Effector memory CD4-positive, alpha-beta T cell (primary cell): ENCODE measurements around the gene MAFG.

Source experiments
- DNase-seq, 3 donors: peaks; one replicate each; pipeline ENCODE4 v3.0.0-alpha.2; 2020
- H3K27ac ChIP-seq: 2 replicates; pipeline ENCODE4 v1.7.0; 2013; ENCODE audit warnings: mild to moderate bottlenecking, low read length, moderate library complexity; ENCODE audit not compliant: insufficient read depth, poor library complexity, severe bottlenecking
- H3K27me3 ChIP-seq: replicated peaks from 2 replicates; pipeline ENCODE4 v1.7.0; 2013; ENCODE audit warnings: mild to moderate bottlenecking, low read length; ENCODE audit not compliant: insufficient read depth, control insufficient read depth, poor library complexity, severe bottlenecking
- H3K36me3 ChIP-seq: 2 replicates; pipeline ENCODE4 v1.7.0; 2013; ENCODE audit warnings: mild to moderate bottlenecking, low read length, moderate library complexity; ENCODE audit not compliant: control insufficient read depth, insufficient read depth
- H3K4me1 ChIP-seq: 2 replicates; pipeline ENCODE4 v1.7.0; 2013; ENCODE audit warnings: low read length, mild to moderate bottlenecking; ENCODE audit not compliant: control insufficient read depth, insufficient read depth, poor library complexity, severe bottlenecking
- H3K4me3 ChIP-seq: 2 replicates; pipeline ENCODE4 v1.7.0; 2013; ENCODE audit warnings: low read length, low read depth, mild to moderate bottlenecking; ENCODE audit not compliant: insufficient read depth, poor library complexity, severe bottlenecking
- H3K9me3 ChIP-seq: 2 replicates; pipeline ENCODE4 v1.7.0; 2013; ENCODE audit warnings: mild to moderate bottlenecking, low read length, moderate library complexity; ENCODE audit not compliant: control insufficient read depth

Gene MAFG

DNA sequence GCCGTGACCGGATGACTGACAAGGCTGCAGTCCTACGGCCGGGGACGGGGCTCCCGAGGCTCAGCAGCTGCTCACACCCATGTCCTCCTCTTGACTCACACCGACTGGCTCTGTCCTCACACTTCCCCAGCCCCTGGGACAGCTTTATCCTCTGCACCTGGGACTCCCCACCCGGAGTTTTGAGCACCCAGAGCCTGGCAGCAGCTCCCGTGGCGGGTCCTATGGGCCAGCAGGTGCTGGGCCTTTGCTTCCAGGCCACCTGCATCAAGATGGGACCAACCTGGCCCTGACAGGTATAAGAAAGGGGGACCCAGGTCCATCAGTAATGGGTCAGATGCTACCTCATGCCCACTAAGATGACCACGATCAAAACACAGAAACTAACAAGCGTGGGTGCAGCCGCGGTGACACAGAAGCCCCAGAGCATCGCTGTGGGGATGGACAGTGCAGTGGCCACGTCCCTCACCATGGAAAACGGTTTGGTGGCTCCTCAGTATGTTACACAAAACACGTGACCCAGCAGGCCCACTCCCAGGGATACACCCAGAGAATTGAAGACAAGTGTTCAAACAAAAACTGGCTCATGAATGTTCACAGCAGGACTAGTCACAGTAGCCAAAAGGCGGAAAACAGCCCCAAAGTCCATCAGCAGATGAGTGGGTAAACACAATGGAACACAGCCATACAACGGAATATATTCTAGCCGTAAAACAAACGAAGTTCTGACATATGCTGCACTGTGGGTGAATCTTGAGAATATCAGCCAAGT is 36.7 kb upstream of the MAFG start:
- Histone ChIP-seq H3K36me3 (no peaks in the 10 kb centered on the region), H3K4me3 (no peak overlapping the region), H3K27me3 (peaks cover 25% of the 10 kb centered on the region), H3K9me3 (no peaks in the 10 kb centered on the region), H3K27ac (no peak overlapping the region), H3K4me1 (peaks cover 29% of the 10 kb centered on the region)
- DNase-seq, result no peak

DNA sequence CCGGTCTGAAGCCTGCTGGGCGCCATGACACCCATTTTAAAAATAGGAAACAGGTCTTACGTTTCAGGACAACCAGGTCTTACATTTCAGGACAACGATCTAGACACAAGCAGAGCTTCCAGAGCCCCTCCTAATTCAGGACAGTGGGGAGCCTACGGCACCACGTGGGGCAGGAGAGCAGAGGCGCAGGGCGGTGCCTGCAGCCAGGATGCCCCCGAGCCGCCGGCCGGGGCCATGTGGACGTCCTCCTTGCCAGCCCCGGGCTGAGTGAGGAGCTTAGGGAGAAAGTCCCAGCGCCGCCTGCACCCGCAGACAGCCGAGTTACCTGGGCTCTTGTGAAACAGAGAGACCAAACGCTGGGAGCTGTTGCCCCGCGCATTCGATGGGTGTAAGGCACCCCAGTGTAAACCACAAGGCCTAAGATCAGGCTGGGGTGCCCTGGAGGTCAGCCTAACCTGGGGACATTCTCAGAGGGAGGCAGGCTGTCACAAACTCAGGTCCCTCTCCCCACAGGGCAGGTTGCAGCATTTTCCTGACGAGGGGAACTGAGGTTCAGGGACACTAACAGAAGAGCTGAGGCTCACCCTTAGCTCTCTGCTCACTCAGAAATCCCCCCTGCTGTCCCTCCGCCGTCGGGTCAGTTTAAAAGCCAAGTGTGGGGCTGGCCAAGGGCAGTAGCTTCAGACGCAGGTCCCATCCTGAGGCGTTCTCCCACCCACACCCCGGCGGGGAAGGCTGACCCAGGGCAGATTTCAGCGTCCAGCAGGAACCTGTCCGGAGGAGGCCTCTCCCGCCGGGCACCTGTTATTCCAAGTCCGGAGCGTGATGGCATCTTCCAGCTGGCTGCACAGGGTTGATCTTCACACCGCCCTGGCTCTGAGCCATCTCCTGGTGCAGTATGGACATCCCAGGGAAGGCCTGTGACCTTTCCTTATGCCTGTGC is 35.2 kb upstream of the MAFG start:
- Histone ChIP-seq H3K4me3 (no peak overlapping the region), H3K9me3 (no peaks in the 10 kb centered on the region), H3K27ac (no peak overlapping the region), H3K36me3 (no peaks in the 10 kb centered on the region), H3K4me1 (peaks cover 26% of the 10 kb centered on the region), H3K27me3 (peaks cover 32% of the 10 kb centered on the region)
- DNase-seq, result no peak

DNA sequence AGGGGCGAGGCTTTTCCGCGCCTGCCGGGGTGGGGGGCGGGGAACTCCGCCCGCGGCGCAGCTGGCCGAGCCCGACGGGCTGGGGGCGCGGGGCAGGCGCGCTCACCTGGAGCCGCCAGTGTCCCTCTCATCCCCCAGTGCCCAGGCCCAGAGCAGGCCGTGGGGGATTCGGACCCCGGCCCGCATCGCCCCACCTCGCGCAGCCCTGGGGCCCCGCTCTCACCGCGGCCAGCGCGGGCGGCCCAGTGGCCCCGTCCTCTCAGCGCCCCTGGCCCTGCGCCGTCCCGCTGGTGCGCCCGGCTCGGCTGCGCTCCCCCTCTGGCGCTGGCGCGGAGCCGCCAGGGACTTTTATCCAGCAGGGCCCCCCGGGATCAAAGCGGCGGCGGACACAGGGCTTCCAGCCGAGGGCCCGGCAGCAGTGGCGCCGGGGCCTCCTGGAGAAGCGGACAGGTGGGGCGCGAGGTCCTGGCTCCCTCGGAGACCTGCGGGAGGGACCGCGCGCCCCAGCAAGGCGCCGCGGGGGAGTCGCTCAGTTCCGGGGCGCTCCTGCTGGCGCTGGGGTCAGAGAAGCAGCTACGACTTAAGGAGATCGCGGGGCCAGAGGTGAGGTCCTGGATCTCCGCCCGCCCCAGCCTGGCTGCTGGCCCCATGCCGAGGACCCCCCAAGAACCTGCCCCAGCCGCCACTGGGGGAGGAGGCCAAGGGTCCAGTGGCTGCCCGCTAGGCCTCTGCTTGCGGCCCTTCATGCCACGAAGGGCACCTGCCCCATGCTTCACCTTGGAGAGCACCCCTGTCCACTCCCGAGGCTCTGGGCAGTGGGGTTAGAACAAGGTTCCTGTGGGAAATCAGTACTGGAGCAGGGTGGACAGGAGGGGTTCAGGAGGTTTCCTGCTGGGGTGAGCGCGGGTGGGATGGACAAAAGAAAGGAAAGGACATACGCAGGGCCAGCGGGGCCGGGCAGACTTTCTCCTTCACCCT is 34.3 kb upstream of the MAFG start:
- H3K27me3 ChIP-seq, result peaks cover 35% of the 10 kb centered on the region

GRCh38 chr17:81961087-81961511 is 33.6 kb upstream of the MAFG start, which contains the start of gene NOTUM:
Gene NOTUM (minus strand): TSS chr17:81961187. CDS start chr17:81960909, 278 bp downstream.
- Histone ChIP-seq H3K4me3 (peak within 1 kb of the TSS; percentile 45), H3K27ac (no peak within 1 kb of the TSS), H3K36me3 (no peaks in the 10 kb centered on the region), H3K4me1 (peaks cover 17% of the 10 kb centered on the region), H3K27me3 (peaks cover 35% of the 10 kb centered on the region), H3K9me3 (no peaks in the 10 kb centered on the region)
- no peak for DNase-seq

More for the DNA sequence above, 34.3 kb upstream of the MAFG start:
- H3K27ac ChIP-seq, result no peak overlapping the region
- DNase-seq, result no peak
- H3K36me3 ChIP-seq, result no peaks in the 10 kb centered on the region
- no peak overlapping the region for H3K4me3 ChIP-seq
- no peaks in the 10 kb centered on the region for H3K9me3 ChIP-seq
- H3K4me1 ChIP-seq, result peaks cover 17% of the 10 kb centered on the region

GRCh38 chr17:81960130-81960958 is 32.8 kb upstream of the MAFG start:
- H3K27ac ChIP-seq, result no peak overlapping the region
- H3K4me1 ChIP-seq, result peaks cover 17% of the 10 kb centered on the region

DNA sequence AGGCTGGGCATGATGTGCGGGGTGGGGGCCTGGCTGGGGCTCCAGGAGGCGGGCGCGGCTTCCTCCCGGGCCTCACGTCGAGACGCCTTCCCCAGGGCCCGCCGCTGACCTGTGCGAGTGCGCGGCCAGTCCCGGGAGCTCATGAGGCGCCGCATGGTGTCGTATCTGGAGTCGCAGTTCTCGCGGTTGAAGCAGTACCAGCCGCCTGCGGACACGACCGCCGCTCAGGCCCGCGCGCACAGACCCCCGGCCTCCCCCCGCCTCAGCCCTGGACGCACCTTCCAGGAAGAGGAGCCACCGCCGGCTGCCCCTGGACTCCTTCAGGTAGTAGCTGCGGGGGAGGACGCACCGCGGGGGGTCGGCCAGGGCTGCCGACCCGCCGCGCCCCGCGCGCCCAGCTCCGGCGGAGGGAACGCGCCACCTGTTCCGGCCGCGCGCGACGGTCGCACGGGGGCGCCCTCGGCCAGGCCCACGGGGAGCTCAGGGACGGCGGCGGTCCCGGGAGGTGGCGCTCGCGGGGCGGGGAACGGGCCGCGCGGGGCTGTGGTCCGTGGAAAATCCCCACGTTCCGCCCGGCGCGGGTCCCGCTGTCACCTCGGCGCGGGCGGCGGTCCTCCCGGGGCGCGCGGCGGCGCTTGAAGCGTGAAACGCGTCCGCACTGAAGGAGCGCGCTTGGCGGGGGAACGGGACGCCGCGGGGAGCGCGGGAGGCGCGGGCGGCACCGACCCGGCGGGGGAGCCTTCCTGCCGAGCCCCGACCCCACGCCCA is 32.0 kb upstream of the MAFG start:
- Histone ChIP-seq H3K9me3 (no peaks in the 10 kb centered on the region), H3K4me1 (peaks cover 17% of the 10 kb centered on the region), H3K27me3 (peaks cover 35% of the 10 kb centered on the region), H3K4me3 (peak overlapping the region; percentile 45), H3K27ac (no peak overlapping the region), H3K36me3 (no peaks in the 10 kb centered on the region)
- peak; percentile 71 to 77 (median 77) for DNase-seq

More at GRCh38 chr17:81960130-81960958, 32.8 kb upstream of the MAFG start:
- DNase-seq, result no peak
- no peaks in the 10 kb centered on the region for H3K9me3 ChIP-seq
- H3K4me3 ChIP-seq, result peak overlapping the region; percentile 45
- H3K27me3 ChIP-seq, result peaks cover 35% of the 10 kb centered on the region
- H3K36me3 ChIP-seq, result no peaks in the 10 kb centered on the region

DNA sequence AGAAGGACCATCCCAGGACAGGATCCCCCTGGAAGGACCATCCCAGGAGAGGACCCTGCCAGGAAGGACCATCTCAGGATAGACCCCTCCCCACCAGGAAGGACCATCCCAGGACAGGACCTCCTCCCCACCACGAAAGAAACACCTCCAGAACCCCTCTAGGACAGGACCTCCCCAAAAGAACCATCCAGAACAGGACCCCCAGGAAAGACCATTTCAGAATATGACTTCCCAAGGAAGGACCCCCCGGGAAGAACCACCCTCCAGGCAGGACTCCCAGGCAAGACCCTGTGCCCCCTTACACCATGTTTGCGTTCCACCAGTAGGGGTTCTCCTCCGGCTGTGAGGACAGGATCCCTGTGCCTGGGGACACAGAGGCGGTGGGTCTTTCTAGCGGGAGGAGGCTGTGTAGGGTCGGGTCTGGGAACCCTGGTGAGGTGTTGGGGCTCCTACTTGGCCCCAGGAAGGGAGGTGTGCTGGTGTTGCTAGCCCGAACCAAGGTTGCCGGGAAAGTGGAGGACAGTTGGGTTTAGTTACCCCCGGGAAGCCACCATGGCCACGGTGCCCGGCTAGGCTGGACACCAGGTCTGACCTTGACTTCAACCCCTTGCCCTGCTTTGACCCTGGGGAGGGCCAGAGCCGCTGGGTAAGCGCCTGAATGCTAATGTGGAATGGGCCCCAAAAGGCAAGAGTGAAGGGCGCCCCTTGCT is 31.3 kb upstream of the MAFG start:
- H3K27ac ChIP-seq, result no peak overlapping the region
- H3K27me3 ChIP-seq, result peaks cover 35% of the 10 kb centered on the region
- DNase-seq, result no peak
- H3K4me1 ChIP-seq, result peaks cover 17% of the 10 kb centered on the region
- no peaks in the 10 kb centered on the region for H3K36me3 ChIP-seq
- H3K4me3 ChIP-seq, result no peak overlapping the region
- no peaks in the 10 kb centered on the region for H3K9me3 ChIP-seq
